HG03520 (cell line): ENCODE results near the gene MAIP1.

Experiments
- ATAC-seq: cut with Tn5 transposase; IDR thresholded peaks from one replicate; pipeline ENCODE4 v1.9.1; 2021; ENCODE audit warnings: mild to moderate bottlenecking, moderate library complexity; ENCODE audit not compliant: unreplicated experiment

The MAIP1 gene

GRCh38 chr2:199988151-199988550 lies 32.8 kb downstream of the MAIP1 start:
- no peak for ATAC-seq

GRCh38 chr2:199989822-199990221 lies 34.4 kb downstream of the MAIP1 start:
- no peak for ATAC-seq

GRCh38 chr2:199991691-199992090 lies 36.3 kb downstream of the MAIP1 start:
- no peak for ATAC-seq

GRCh38 chr2:199992296-199992695 lies 36.9 kb downstream of the MAIP1 start:
- ATAC-seq = no peak

- no peak for ATAC-seq
Observed at GRCh38 chr2:199994371-199994770, 39.0 kb downstream of the MAIP1 start.

GRCh38 chr2:199994896-199995295 lies 39.5 kb downstream of the MAIP1 start:
- ATAC-seq = no peak

- ATAC-seq = no peak
Observed at GRCh38 chr2:199997296-199997695, 41.9 kb downstream of the MAIP1 start.

- no peak for ATAC-seq
Observed at GRCh38 chr2:199999166-199999565, 43.8 kb downstream of the MAIP1 start.

- ATAC-seq = no peak
Observed at GRCh38 chr2:200000444-200001163, 45.2 kb downstream of the MAIP1 start.

- ATAC-seq = no peak
Observed at GRCh38 chr2:200003444-200003843, 48.1 kb downstream of the MAIP1 start.

- ATAC-seq = no peak
Observed at GRCh38 chr2:200005675-200006074, 50.3 kb downstream of the MAIP1 start.

GRCh38 chr2:200007306-200007705 lies 51.9 kb downstream of the MAIP1 start:
- no peak for ATAC-seq

GRCh38 chr2:200012401-200012800 lies 57.0 kb downstream of the MAIP1 start:
- no peak for ATAC-seq
